Smooth muscle cell of the umbilical artery (primary cell): ENCODE results near the gene HIF1A. TPM values are rescaled to one million over a fixed set of nuclear protein-coding genes. Genes with fewer than 3 reads are reported as not detected.

Source experiments
- total RNA-seq: library from RNA; depleted of rRNA; stranded (reverse); fragments of >200 nt; gene quantifications from 2 replicates; pipeline ENCODE4 v1.2.3, GENCODE V29; 2014

HIF1A gene
- total RNA-seq: 434 and 619 TPM in 2 replicates

DNA sequence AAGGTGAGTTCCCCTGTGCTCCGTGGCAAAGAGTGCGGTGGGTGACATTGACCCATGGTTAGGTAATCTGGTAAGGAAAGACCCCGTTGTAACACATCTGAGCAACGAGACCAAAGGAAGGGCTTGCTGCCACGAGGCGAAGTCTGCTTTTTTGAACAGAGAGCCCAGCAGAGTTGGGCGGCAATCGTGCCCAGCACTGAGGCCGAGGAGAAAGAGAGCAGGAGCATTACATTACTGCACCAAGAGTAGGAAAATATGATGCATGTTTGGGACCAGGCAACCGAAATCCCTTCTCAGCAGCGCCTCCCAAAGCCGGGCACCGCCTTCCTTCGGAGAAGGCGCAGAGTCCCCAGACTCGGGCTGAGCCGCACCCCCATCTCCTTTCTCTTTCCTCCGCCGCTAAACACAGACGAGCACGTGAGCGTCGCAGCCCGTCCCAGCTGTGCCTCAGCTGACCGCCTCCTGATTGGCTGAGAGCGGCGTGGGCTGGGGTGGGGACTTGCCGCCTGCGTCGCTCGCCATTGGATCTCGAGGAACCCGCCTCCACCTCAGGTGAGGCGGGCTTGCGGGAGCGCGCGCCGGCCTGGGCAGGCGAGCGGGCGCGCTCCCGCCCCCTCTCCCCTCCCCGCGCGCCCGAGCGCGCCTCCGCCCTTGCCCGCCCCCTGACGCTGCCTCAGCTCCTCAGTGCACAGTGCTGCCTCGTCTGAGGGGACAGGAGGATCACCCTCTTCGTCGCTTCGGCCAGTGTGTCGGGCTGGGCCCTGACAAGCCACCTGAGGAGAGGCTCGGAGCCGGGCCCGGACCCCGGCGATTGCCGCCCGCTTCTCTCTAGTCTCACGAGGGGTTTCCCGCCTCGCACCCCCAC lies at the start of gene HIF1A:
Gene HIF1A, plus strand, starts transcription at position 684 of the 865 bp plus-strand sequence. CDS start 292 bp downstream, outside the sequence.

DNA sequence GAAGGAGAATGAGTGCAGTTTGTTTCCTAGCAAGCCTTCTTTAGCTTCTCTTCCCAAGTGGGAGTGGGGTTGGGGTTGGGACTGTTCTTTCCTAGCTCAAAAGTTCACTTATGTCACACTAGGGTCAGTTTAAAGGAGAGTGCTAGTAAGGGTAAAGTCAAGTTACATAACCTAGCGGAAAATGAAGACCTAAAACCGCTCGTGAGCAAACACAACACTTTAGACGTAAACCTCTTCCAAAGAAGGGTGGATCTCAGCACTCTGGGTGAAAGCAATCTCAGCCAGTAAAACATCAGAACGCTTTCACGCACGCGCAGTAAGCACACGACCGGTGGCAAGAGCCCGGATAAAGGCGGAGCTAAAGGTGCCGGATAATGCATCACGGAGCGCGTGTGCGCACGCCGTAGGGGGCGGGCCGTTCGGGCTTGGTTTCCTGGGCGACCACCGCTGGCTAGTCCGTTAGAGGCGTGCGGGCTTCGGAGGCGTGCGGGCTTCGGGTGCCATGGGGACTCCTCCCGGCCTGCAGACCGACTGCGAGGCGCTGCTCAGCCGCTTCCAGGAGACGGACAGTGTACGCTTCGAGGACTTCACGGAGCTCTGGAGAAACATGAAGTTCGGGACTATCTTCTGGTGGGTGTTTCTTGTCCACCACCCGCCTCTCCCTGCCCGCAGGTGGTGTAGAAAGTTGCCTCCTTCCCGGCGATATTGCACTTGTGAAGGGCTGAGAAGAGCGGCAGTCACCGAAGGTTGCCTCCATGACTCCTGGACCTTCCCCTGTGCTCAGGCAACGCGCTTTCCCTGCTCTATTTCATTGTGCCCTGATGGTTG lies 66.9 kb downstream of the HIF1A start, which contains the start of gene SNAPC1:
Gene SNAPC1, plus strand, starts transcription at position 462 of the 828 bp plus-strand sequence. Its CDS starts 41 bp downstream, at position 503.

Other genes with a start within 250 kb of the HIF1A start
- 23.8 and 23.9 TPM in 2 replicates for gene SNAPC1, start 66.9 kb downstream of the HIF1A start, total RNA-seq
- gene SYT16, start 117.2 kb downstream of the HIF1A start, total RNA-seq: under 0.01 and 0.18 TPM in 2 replicates